GM19438 (cell line): ENCODE measurements around the gene ARHGAP45.
"Not testable (repeated sequence)": the region's sequence is repeated elsewhere in the genome, so short reads cannot be mapped to it uniquely, and the experiment has no call there.

Experiments used
- ATAC-seq: cut with Tn5 transposase; IDR thresholded peaks from one replicate; pipeline ENCODE4 v1.9.1; 2021; ENCODE audit warnings: low read depth; ENCODE audit not compliant: unreplicated experiment

The ARHGAP45 gene

GRCh38 chr19:1066748-1067340, at the start of gene ARHGAP45:
TSS of gene ARHGAP45 (plus strand) at chr19:1067167. CDS start at chr19:1067406, 239 bp downstream.
- ATAC-seq: no peak

GRCh38 chr19:1017906-1018305, 49.1 kb upstream of the ARHGAP45 start:
- ATAC-seq: no peak

- no peak for ATAC-seq
Measured at GRCh38 chr19:1018393-1018792, 48.6 kb upstream of the ARHGAP45 start.

DNA sequence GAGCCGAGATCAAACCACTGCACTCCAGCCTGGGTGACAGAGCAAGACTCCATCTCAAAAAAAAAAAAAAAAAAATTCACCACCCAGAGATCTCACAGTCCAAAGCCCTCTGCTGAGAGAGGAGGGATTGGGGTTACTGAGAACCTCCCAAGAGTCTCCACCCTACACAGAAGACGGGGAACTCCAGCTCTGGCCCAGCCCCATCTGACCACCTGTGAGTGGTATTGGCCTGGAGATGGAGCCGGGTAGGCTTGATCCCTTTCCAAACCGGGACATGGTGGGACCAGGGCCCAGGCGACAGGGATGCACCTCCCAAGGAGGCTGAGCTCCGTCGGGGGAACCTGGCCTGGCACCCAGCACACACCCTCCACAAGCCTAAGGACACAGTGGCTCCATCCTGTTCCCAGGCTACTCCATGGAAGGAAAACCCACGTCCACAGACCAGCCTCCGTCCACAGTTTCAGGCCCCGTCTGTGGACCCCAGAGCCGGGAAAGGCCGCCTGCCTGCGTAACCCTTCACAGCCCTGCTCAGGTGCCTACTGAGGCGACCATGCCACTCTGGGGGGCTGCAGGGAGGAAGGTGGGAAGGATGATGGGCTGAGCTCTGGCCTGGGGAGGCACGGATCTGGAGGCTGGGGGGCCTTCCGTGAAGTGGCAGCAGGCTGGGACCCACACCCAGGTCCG, 47.9 kb upstream of the ARHGAP45 start:
- no peak for ATAC-seq

DNA sequence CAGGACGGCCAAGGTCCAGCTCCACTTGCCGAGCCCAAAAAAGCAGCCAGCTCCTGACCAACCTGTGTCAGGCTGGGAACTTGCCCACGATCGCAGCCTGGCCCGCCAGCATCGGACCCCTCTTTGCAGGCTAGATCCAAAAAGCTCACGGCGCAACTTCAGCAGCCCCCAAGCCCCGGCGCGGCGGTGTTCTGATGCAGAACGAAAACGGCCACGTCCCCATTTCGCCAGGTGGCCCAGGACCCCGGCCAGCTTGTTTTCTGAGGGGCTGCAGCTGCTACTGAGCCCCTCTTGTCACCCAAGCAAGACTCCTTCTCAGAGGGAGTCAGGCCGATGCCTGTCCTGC, 47.4 kb upstream of the ARHGAP45 start:
- ATAC-seq: no peak

DNA sequence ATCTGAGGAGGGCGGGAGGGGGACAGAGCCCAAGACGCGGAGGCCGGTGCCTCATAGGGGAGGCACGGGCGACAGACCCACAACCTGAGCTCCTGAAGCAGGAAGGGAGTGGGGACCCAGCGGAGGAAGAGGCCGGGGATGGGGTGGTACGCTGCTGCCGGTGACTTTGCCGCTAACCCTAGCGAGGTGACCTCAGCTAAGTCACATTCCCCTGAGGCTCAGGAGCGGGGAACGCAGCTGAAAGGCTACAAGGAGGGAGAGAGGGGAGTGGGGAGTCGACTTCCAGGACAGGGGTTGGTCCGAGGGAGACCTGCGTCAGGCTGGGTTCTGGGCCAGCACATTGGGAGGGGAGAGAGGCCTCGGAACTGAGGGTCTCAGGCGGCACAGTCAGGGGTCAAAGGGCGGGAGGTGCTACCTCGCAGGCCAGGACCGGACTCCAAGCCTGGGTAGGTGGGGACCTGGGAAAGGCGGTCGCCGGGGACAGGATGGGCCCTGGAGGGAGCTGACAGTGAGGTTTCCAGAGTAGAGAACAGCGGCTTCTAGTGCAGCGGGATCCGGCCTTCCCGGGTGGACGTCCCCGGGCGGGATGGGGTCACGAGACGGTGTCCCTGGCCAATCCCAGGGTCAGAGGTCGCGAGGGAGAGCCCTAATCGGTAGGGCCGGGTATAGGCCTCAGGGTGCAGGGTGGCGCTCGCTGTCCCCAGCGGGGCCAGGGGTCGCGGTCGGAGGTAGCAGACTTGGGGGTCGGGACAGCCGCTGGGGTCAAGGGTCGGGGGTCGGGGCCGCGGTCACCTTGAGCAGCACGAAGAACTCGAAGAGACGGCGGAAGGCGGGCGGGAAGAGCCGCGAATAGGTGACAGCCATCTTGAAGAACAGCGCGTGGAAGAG, 46.7 kb upstream of the ARHGAP45 start:
- ATAC-seq: no peak

DNA sequence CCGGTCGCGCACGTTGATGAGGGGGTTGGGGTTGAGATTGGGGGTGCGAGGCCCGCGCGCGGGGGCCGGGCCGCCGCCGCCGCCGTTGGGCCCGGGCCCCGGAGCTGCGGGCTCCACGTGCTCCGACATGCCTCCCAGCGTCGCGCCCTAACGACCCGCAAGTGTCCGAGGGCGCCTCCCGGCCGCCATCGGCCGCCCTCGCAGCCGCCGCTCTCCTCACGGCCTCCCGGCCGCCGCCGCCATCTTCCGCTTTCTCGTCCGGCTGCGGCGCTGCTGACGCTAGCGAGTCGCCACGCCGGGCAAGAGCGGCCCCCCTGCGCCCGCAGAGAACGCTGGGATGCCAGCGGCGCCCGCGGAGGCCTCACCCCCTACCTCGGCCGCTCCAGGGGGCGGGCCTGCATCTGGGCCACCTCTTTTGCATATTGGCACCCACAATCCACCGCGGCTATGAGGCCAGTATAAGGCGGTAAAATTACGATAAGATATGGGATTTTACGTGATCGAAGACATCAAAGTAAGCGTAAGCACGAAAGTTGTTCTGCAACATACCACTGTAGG, 46.0 kb upstream of the ARHGAP45 start, which contains the start of gene TMEM259:
TSS of gene TMEM259 (minus strand) at position 256 of the 558 bp plus-strand sequence. CDS start at position 129, 127 bp downstream.
- ATAC-seq: peak; percentile 71

DNA sequence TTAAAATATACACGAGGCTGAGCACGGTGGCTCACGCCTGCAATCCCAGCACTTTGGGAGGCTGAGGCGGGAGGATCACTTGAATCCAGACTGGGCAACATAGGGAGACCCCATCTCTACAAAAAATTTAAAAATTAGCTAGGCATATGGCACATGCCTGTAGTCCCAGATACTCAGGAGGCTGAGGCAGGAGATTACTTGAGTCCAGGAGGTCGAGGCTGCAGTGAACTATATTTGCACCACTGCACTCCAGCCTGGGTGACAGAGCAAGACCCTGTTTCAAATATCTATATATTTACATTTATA, 43.1 kb upstream of the ARHGAP45 start:
- not testable (repeated sequence) for ATAC-seq

DNA sequence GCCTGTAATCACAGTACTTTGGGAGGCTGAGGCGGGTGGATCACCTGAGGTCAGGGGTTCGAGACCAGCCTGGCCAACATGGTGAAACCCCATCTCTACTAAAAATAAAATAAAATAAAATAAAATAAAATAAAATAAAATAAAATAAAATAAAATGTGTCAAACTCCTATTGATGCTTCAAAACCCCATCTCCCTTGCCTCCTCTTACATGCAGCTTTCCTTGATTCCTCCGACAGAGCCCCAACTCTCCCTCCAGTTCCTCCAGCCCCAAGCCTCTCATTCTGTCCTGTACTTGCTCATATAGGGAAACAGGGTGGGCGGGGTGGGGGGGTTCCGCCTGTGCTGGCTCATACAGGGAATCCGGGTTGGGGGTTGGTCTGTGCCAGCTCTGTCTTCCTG, 41.9 kb upstream of the ARHGAP45 start:
- ATAC-seq: not testable (repeated sequence)

GRCh38 chr19:1025960-1026782, 40.8 kb upstream of the ARHGAP45 start, which contains the start of gene CNN2:
TSS of gene CNN2 (plus strand) at chr19:1026608. CDS start at chr19:1026662, 54 bp downstream.
- no peak for ATAC-seq

- no peak for ATAC-seq
Measured at GRCh38 chr19:1026783-1027649, 40.0 kb upstream of the ARHGAP45 start.

DNA sequence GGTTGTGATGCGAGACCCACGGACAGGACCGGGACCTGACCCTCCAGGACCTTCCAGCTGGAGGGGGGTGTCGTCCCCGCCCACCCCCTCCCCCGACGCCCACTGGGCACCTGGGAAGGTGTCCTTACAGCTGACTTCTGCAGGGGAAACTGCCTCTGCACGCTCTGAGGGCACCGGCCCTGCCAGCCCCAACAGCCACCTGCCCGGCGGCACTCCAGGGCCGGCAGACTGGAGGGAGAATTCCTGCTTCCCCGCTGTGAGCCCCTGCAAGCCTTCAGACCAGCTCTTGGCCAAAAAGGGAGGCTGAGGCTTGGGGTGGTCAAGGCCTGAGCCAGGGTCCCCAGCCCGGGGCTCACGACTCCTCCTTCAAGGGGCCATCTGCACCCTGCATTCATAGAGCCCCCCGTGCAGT, 39.3 kb upstream of the ARHGAP45 start:
- ATAC-seq: no peak

DNA sequence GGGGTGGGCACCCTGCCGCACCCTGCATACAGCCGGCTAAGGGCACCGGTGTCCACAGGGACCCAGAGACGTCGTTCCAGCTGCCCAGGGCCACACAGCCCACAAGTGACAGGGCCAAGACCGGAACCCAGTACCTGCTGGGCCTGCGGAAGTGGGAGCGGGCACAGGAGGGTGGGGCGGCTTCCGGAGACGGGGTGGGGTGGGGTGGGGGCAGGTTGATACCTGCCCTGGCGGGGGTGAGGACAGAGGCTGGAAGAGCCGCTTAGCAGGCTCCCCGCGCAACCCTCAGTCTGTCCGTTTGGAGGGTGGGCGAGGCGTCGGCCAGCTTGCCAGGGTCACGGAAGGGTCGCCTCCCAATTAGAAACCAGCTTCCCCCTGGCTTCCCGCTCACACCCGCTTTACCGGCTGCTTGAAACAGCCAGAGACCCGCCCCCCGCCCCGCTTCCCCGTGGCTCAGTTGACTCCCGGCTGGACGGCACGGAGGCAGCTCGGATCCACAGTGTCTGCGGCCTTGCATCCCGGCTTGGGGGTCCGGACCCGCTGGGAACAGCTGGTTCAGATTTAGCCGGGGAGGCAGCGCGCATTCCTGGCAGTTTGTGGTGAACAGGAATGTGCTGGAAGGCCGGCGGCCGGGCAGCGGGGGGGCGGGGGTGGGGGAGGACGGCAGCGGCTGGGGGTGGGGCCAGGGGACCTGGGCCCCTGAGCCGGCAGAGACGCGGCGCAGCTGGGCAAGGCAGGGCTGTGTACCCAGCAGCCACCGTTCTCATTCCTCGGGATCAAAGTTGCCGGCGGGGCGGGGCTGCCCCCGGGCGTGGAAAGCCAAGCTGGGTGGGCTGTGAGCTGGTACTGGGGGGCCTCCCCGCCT, 38.7 kb upstream of the ARHGAP45 start:
- no peak for ATAC-seq

DNA sequence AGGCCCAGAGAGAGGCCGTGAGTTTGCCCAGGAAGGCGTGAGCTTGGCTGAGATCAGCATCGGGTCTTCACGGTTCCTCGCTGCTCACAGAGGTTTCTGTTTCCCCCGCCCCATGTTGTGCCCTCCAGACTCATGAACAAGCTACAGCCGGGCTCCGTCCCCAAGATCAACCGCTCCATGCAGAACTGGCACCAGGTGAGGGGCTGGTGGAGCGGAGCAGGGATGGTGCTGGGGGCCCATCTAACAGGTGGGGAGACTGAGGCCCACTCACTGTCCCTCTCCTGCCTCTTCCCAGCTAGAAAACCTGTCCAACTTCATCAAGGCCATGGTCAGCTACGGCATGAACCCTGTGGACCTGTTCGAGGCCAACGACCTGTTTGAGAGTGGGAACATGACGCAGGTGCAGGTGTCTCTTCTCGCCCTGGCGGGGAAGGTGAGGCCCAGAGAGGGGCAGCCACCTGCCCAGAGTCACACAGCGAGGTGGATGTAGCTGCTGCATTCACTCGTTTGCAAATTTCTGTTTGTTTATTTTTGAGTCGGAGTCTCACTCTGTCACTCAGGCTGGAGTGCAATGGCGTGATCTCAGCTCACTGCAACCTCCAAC, 34.6 kb upstream of the ARHGAP45 start:
- no peak for ATAC-seq

DNA sequence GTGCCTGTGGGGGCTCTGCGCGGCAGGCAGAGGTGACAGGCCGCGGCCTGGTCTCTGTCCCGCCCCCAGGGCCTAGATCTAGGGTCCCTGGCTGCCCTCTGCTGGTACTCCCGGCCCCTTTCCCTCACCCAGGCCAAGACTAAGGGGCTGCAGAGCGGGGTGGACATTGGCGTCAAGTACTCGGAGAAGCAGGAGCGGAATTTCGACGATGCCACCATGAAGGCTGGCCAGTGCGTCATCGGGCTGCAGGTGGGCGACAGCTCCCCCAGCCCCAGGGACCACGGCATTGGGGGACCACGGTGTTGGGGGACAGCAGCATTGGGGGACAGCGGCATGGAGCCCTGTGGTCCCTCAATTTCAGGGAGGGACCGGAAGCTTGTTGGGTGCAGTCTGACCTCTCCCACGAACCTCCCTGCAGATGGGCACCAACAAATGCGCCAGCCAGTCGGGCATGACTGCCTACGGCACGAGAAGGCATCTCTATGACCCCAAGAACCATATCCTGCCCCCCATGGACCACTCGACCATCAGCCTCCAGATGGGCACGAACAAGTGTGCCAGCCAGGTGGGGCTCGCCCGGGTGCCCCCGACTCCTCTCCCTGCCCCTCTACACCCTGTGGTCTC, 30.9 kb upstream of the ARHGAP45 start:
- no peak for ATAC-seq

DNA sequence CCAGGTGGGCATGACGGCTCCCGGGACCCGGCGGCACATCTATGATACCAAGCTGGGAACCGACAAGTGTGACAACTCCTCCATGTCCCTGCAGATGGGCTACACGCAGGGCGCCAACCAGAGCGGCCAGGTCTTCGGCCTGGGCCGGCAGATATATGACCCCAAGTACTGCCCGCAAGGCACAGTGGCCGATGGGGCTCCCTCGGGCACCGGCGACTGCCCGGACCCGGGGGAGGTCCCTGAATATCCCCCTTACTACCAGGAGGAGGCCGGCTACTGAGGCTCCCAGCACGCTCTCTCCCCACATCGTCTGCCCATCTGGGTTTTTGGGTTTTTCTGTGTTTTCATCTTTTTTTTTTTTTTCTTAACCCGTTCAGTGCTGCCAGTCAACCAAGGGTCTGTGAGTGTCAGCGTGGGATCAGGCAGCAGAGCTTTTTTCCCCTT, 29.3 kb upstream of the ARHGAP45 start:
- ATAC-seq: no peak

DNA sequence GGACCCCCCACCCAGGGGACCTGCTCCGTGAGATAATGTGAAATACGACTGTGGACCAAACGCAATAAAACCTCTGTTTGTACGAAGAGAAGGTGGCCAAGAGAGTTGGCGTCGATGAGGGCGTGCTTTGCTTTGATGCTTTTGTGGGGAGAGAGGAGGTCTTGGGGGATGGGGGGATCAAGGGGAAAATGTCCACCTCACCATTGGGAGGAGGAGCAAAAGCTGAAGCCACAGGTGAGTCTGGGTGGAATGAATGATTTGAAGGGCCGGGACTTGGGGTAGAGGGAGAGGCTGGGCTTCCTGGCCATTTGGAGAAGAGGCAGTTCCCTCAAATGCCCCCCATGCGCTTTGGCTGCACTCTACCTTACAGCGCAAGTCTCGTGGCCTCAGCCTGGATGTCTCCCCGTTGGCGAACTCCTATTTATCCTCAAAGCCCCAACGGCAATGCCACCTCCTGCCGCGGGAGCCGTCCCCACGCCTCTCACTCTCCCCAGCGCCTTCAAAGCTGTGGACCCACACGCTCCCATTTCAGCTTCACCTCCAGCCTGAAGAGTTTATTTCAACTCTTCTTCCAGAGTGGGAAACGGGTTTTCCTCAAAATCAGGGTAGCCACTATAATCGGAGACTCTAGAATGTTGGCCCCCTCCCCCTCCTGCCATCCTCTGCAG, 27.9 kb upstream of the ARHGAP45 start:
- no peak for ATAC-seq
